Chondrocyte (in vitro differentiated cells): ENCODE data around the gene HDAC9. TPM values are rescaled to one million over a fixed set of nuclear protein-coding genes. Genes with fewer than 3 reads are reported as not detected.
A peak's percentile ranks its signal among the peaks of the same experiment; 100 is the strongest.

Experiments used
- DNase-seq: peaks from one replicate; pipeline ENCODE4 v3.0.0; 2021; ENCODE audit warnings: mixed read lengths, low spot score
- H3K27ac Mint-ChIP-seq: one replicate; pipeline ENCODE4 v1.8.0; 2021; ENCODE audit warnings: mild to moderate bottlenecking, moderate library complexity, mixed read lengths; ENCODE audit not compliant: unreplicated experiment
- H3K27me3 Mint-ChIP-seq: 2 replicates; pipeline ENCODE4 v1.8.0; 2021; ENCODE audit warnings: low read depth, mixed read lengths
- H3K36me3 Mint-ChIP-seq: 2 replicates; pipeline ENCODE4 v1.8.0; 2021; ENCODE audit warnings: low read depth, mixed read lengths
- H3K4me1 Mint-ChIP-seq: 2 replicates; pipeline ENCODE4 v1.8.0; 2021; ENCODE audit warnings: low read depth, mild to moderate bottlenecking, mixed read lengths
- H3K4me3 Mint-ChIP-seq: one replicate; pipeline ENCODE4 v1.8.0; 2021; ENCODE audit warnings: mild to moderate bottlenecking, moderate library complexity, mixed read lengths; ENCODE audit not compliant: unreplicated experiment
- H3K9me3 Mint-ChIP-seq: 2 replicates; pipeline ENCODE4 v1.8.0; 2021; ENCODE audit warnings: low read depth, mixed read lengths
- total RNA-seq: library from RNA; stranded (reverse); gene quantifications from 3 replicates; pipeline ENCODE4 v1.2.1, GENCODE V29; 2021
- TF ChIP-seq, protein P1 (sequence below): fragments of 200-600 bp; sonication (generic); IDR thresholded peaks from 2 replicates; pipeline ENCODE4 v1.5.0; 2021; ENCODE audit warnings: antibody characterized with exemption, mild to moderate bottlenecking, moderate library complexity

HDAC9 gene
- total RNA-seq, 1 donor from 2014 or later = 5.9 TPM

DNA sequence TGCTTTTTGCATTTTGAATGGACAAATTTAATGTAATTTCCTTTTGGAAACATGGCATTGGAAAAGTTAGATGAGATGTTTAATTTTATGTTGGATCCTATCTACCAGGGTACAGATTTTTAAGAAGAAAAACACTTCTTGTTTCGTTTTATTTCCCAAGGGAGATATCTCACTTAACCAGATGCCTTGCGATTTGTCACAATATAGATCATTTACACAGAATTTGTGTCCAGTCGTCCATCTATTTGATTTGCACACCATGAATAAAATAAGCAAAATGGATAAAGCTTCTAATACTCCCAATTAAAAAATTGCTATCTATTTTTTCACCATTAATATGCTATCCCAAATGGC, 25.7 kb downstream of the HDAC9 start:
- H3K4me1 Mint-ChIP-seq = peaks cover 42% of the 10 kb centered on the region
- H3K27ac Mint-ChIP-seq = peak overlapping the region; percentile 69
- H3K36me3 Mint-ChIP-seq = no peaks in the 10 kb centered on the region
- H3K27me3 Mint-ChIP-seq = no peaks in the 10 kb centered on the region
- TF ChIP-seq, protein P1, sequence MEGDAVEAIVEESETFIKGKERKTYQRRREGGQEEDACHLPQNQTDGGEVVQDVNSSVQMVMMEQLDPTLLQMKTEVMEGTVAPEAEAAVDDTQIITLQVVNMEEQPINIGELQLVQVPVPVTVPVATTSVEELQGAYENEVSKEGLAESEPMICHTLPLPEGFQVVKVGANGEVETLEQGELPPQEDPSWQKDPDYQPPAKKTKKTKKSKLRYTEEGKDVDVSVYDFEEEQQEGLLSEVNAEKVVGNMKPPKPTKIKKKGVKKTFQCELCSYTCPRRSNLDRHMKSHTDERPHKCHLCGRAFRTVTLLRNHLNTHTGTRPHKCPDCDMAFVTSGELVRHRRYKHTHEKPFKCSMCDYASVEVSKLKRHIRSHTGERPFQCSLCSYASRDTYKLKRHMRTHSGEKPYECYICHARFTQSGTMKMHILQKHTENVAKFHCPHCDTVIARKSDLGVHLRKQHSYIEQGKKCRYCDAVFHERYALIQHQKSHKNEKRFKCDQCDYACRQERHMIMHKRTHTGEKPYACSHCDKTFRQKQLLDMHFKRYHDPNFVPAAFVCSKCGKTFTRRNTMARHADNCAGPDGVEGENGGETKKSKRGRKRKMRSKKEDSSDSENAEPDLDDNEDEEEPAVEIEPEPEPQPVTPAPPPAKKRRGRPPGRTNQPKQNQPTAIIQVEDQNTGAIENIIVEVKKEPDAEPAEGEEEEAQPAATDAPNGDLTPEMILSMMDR = no peak
- DNase-seq = no peak
- H3K4me3 Mint-ChIP-seq = no peak overlapping the region
- no peaks in the 10 kb centered on the region for H3K9me3 Mint-ChIP-seq

DNA sequence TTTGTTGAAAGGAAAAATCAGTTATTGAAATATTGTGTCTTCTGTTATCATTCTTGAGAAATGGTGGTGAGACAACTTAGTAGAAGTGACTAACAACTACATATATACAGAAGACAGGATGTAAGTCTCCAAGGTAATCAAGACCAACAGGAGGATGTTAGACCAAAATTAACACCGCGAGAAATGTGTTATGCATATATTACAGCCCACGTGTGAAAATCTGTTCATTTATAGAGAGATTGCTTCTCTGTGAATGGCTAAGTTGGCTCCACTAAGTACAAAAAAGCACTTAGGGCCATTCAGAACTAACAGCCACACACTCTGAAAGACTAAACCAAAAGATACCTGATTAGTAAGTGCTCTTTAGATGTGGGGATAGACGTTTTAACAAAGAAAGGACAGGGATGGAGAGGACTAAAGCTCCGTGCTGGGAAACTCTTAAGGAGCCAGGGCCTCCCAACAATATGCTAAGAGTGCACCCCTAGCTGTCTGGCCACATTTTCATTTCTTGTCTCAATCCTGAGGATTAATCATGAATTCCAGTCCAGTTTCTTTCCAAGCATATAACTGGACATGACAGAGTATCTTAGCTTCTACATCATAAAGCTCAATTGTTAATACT, 26.5 kb downstream of the HDAC9 start:
- DNase-seq = no peak
- no peak overlapping the region for H3K4me3 Mint-ChIP-seq
- no peak overlapping the region for H3K27ac Mint-ChIP-seq
- no peaks in the 10 kb centered on the region for H3K36me3 Mint-ChIP-seq
- H3K27me3 Mint-ChIP-seq = no peaks in the 10 kb centered on the region
- TF ChIP-seq, protein P1 = no peak
- H3K4me1 Mint-ChIP-seq = peaks cover 46% of the 10 kb centered on the region
- H3K9me3 Mint-ChIP-seq = no peaks in the 10 kb centered on the region

DNA sequence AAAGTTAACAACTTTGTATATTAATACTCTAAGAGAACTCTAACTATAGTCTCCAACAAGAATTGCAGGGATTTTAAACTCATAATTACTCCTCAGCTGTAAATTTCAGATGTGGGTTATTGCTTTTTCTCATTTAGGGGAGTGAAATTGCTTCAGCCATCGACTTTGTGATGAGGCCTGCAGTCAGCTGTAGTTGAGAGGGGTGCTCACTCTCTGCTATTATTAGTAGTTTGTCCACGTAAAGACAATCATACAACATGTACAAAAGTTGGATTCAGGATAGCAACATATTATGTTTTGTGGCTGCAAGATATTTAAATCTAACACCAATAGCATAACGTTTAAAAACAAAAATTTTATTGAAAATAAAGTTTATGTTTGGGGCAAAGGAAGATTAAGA, 28.7 kb downstream of the HDAC9 start:
- Mint-ChIP-seq H3K36me3 (no peaks in the 10 kb centered on the region), H3K4me3 (no peak overlapping the region), H3K27ac (no peak overlapping the region), H3K9me3 (no peaks in the 10 kb centered on the region), H3K27me3 (no peaks in the 10 kb centered on the region), H3K4me1 (peaks cover 39% of the 10 kb centered on the region)
- DNase-seq = no peak
- TF ChIP-seq, protein P1 = no peak

DNA sequence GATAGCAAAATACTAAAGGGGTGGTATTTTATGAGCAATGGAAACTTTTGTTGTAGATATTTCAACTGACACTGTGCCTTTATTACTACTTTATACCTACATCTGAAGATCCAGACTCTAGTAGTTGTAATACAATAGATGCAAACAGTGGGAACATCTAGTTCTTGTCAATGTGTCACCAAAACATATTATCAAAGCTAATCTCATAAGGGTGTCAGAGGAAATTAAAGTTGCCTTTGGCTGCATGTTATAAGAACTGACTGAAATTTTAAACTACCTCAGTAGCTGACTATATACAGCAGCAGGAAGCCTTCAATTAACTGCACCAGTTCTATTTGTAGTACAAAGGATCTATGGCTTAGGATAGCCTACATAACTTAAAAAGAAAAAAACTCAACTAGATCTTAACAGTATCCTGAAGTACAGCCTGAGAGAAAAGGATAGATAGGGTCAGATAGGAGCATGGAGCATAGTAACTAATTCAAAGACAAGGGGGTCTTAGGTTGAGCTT, 30.9 kb downstream of the HDAC9 start:
- no peaks in the 10 kb centered on the region for H3K36me3 Mint-ChIP-seq
- H3K4me1 Mint-ChIP-seq = peaks cover 27% of the 10 kb centered on the region
- TF ChIP-seq, protein P1 = no peak
- no peak overlapping the region for H3K4me3 Mint-ChIP-seq
- H3K27me3 Mint-ChIP-seq = no peaks in the 10 kb centered on the region
- no peak overlapping the region for H3K27ac Mint-ChIP-seq
- DNase-seq = no peak
- no peaks in the 10 kb centered on the region for H3K9me3 Mint-ChIP-seq

DNA sequence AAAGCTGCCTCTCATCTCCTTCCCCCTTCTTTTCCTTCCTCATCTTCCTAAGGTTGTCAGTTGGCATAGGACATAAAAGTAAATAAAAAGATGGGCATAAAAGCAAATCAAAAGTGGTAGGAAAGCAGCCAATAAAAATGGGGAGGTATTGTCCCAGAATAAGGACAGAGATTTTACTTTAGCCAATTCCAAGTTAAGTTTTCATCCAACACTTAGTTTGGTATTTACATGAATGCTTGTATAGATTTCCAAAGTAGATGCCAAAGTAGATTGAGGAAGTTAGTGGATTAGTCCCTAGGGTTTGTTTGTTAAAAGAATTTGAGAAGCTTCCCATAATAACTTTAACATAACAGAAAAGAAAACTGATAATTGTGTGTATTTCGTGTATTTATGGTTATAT, 33.7 kb downstream of the HDAC9 start:
- no peaks in the 10 kb centered on the region for H3K27me3 Mint-ChIP-seq
- H3K4me1 Mint-ChIP-seq = peaks cover 12% of the 10 kb centered on the region
- H3K9me3 Mint-ChIP-seq = peaks cover 2% of the 10 kb centered on the region
- no peak for DNase-seq
- H3K36me3 Mint-ChIP-seq = no peaks in the 10 kb centered on the region
- H3K4me3 Mint-ChIP-seq = no peak overlapping the region
- peak overlapping the region; percentile 33 for H3K27ac Mint-ChIP-seq
- TF ChIP-seq, protein P1 = no peak
